Right renal pelvis (tissue), 4 donors: Measurements from ENCODE around the gene PDE3B. TPM values are rescaled to one million over a fixed set of nuclear protein-coding genes. Genes with fewer than 3 reads are reported as not detected.
"Not testable (repeated sequence)": the region's sequence is repeated elsewhere in the genome, so short reads cannot be mapped to it uniquely, and the experiment has no call there.

Experiments
- DNase-seq, 4 donors: peaks; one replicate each; pipeline ENCODE4 v3.0.0-alpha.2; 2013; ENCODE audit warnings: low read depth in 4 of 4, low spot score in 3 of 4, missing footprints in 1 of 4
- polyA plus RNA-seq, 4 donors: library from polyadenylated mRNA; unstranded; fragments of 120-200 nt; gene quantifications; one replicate each; pipeline ENCODE4 v1.2.1, GENCODE V29; 2013; ENCODE audit not compliant: insufficient read length in 4 of 4

Gene PDE3B
- polyA plus RNA-seq, 4 donors: 8.1 to 9.5 (median 8.4) TPM

DNA sequence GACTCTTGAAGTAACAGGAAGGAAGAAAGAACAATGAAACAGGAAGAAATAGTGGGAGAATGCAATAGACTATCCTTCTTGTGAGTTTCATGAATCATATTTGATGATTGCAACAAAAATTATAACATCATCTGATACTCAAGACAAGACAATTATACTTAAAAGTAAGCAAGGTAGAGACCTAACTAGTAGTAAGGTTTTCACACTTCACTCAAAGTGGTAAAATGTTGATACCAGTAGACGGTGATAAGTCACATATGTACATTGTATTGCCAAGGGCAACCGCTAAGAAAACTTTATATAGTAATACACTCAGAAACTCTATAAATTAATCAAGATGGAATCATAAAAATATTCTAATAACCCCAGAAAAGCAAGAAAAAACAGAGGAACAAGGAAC is 140.6 kb downstream of the PDE3B start:
- no peak for DNase-seq

DNA sequence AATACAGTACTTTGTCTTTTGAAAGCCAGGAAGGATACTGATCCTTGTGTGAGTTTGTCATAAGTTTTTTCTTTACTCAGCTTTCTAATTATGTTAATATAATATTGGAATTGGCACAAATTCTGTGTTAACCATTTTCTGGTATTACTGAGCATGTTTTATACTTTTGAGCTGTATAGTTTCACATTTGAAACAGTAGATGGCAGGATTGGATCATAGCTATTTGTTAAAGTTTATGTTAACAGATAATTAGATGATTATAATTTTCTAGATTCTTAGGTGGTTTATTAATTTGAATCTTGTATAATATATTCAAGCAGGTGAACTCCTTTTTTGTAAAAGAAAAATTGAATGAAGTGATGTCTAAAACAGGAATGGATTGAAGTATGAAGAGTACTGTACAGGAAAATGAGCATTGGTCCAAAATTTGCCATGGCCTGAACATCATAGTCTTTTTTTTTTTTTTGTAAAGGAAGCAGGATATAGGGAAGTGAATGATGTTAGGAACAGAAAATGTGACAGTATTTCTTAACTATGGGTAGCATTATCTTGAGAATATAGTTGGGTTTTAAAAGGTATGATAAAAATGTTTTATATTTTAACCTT is 146.4 kb downstream of the PDE3B start:
- no peak for DNase-seq

DNA sequence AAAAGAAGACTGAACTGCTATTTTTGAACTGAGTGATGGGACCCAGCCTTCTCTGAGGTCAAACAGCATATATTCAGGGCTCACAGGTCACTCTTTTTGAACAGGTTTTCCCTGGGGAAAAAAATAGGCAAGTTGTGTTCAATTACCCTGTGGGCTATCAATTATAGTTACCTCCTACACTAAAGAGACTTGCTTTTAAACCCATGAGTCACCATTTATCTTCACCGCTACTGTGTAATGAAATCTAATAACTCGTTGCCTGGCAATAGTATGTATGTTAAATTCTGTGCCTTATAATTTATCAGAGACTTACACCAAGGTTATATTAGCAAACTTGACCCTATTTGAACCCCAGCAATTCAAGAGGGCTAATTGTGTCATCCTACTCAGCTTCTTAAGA is 149.9 kb downstream of the PDE3B start:
- DNase-seq: no peak

DNA sequence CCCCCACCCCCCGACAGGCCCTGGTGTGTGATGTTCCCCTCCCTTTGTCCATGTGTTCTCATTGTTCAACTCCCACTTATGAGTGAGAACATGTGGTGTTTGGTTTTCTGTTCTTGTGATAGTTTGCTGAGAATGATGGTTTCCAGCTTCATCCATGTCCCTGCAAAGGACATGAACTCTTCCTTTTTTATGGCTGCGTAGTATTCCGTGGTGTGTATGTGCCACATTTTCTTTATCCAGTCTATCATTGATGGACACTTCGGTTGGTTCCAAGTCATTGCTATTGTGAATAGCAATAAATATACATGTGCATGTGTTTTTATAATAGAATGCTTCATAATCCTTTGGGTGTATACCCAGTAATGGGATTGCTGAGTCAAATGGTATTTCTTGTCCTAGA is 152.4 kb downstream of the PDE3B start:
- DNase-seq: not testable (repeated sequence)

DNA sequence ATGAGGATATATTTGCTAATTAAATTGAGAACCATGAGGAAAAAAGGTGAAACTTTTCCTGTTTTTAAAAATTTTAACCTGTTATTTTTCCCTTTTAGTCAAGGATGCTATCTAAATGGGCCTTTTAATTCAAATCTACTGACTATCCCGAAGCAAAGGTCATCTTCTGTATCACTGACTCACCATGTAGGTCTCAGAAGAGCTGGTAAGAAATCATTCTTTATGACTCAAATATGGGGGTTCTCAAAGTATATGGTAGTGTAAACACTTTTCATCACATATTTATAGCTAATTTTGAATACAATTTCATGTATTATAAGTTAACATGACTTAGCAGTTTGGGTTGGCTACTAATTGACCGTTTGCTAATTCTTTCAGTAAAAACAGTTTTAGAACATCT is 160.2 kb downstream of the PDE3B start:
- DNase-seq: no peak

DNA sequence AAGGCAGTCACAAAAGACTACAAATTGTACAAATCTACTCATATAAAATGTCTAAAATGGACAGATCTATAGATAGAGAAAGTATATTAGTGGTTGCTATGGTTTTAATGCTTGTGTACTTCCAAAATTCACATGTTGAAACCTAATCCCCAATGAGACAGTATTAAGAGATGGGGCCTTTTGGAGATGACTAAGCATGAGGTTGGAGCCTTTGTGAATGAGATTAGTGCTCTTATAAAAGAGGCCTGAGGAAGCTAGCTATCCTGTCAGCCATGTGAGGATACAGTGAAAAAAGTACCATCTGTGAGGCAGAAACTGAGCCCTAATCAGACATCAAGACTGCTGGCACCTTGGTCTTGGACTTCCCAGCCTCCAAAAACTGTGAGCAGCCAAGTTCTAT is 165.9 kb downstream of the PDE3B start:
- no peak for DNase-seq

DNA sequence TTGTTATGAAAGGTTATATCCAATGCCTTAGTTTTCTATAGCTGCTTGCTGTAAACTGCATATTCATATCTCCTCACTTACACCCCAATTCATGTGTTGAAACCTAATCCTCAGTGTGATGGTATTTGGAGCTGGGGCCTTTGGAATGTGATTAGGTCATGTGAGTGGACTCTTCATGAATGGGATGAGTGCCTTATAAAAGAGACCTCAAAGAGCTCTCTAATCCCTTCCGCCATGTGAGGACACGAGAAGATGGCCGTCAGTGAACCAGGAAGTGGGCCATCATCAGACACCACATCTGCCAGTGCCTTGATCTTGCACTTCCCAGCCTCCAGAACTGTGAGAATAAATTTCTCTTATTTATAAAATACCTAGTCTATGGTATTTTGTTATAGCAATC is 169.2 kb downstream of the PDE3B start:
- DNase-seq: no peak

DNA sequence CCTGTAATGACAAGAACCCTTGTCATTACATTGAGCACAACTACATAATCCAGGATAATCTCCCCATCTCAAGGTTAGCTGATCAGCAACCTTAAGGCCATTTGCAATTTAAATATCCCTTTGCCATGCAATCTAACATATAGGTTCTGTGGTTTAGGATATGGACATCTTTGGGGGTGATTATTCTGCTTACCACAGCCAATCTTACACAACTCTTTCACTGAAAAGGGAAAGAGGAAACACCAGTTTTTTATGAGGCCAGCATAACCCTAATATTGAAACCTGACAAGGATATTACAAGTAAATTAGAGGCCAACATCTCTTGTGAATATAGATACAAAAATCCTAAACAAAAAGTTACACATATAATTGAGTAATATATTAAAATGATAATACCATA is 169.9 kb downstream of the PDE3B start:
- no peak for DNase-seq

DNA sequence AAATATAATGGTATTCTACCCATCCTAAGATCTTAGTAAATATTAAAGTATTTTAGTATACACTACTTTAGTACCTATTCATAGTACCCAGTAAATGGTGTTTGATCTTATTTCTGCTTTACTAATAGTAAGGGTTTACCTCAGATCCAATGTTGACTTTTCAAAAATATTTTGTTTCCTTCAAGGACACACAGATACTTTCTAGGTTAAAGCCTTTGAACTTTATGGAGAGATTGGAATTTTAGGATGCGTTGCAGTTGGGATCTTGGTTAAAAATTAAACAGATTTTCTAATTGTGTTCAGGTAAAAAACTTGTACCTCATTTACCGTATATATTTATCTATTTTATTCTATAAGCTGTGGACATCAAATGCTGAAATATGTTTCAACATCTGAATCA is 175.2 kb downstream of the PDE3B start:
- DNase-seq: no peak

DNA sequence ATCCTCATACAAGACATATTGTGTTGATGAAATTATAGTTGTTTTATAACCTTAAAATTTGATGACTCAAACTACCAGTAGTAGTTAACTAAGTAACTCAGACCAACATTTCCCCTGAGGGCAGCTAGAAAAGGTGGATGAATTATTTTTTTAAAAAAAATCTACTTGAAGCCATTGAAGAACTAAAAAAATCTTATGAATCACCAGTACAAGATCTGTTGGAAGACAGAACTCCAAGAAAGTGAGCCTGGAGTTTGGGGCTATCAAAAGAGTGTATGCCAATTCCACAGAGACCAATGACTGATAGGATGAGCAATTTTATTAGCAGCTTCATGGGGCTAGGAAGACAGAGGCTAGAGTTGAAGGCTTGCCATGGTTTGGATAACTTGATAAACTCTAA is 176.0 kb downstream of the PDE3B start:
- no peak for DNase-seq

DNA sequence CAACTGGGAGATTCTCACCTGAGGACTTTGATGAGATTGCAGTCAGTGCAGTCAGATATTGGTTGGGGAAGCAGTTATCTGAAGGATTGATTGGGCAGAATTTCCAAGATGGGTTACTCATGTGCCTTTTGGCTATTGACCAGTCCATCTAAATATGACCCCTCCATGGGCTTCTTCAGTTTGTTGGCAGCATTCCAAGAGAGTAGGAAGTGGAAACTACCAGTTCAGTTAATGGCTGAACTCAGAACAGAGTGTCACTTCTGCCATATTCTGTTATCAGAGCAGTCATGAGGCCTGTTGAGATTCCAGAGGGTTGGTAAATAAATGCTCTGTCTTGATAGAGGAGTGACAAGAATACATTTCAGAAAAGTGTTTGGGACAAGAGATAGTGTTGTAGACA is 177.4 kb downstream of the PDE3B start:
- DNase-seq: no peak

DNA sequence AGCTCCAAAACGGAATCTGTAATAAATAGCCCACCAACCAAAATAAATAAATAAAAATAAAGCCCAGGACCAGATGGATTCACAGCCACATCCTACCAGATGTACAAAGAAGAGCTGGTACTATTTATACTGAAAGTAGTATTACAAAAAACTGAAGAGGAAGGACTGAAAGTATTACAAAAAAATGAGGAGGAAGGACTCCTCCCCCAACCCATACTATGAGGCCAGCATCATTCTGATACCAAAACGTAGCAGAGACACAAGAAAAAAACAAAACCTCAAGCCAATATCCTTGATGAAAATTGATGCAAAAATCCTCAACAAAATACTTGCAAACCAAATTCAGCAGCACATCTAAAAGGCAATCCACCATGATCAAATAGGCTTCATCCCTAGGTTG is 183.0 kb downstream of the PDE3B start:
- no peak for DNase-seq

DNA sequence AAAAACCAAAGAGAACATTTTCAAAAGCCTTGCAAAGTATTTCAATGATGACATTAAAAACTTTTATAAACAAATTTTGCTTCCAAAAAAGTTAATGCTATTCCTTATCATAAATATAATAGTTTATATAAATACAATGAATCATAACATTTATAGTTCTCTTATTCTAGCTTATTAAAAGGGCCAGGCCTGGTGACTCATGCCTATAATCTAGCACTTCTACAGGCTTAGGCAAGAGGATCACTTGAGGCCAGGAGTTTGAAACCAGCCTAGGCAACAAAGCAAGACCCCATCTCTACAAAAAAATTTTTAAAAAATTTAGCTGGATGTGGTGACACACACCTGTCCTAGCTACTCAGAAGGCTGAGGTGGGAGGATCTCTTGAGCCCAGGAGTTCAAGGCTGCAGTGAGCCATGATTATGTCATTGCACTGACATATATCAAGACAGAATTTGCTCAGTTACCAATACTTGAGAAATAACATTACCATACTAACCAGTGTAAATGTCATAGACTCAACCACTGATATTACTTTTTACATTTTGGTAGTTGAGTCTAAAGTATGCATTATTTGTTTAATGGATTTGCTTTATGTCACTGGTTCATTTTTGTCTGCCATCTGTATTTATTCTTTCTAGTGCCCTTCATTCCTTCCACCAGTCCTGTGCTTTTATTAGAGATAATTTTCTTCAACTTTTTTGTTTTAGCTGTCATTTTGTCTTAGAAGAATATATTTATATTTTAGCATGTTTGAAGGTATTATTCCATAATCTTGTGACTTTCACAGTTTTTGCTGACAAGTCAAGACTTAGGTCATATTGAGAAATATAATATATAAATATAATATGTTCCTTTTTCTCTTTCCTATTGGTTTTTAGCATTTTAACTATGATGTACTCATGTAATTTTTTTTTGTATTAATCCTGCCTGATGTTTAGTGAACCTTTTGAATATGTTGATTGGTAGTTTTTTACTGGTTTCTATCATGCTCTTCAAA is 192.2 kb downstream of the PDE3B start:
- no peak for DNase-seq

DNA sequence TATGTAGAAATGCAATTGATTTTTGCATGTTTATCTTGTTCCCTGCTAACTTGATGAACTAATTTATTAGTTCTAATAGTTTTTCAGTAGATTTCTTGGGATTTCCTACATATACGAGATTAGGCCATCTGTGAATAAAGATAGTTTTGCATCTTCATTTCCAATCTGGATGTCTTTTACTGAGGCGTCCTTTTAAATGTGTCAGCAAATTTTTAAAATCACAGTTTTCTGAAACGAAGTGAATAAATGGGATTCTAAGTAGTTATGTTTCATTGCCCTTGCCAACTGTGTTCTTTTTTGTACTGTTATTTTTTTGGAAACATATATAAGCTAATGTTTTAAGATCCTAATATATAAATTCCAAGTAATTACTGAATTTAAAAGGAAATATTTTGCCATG is 198.4 kb downstream of the PDE3B start:
- no peak for DNase-seq

DNA sequence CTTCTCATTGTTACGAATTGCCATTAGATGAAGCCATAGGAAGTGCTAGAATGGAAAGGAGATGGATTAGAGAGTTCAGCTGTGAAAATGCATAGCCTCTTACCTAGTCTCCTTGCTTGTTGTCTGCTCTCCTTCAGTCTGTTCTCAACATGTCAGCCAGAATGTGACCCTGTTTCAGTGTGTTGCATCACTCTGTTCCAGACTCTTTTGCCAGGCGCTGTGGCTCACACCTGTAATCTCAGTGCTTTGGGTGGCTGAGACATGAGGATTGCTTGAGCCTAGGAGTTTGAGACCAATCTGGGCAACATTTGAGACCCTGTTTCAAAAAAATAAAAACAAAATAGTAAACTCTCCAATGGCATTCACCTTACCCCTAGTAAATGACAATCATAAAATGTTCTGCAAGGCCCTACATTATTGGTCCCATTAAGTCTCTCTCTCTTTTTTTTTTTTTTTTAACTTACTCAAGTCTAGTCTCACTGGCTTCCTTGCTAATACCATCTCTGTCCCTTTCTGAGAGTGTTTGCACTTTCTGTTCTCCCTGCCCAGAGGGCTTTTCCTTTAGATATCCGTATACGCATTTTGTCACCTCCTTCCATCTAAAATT is 209.1 kb downstream of the PDE3B start:
- no peak for DNase-seq

DNA sequence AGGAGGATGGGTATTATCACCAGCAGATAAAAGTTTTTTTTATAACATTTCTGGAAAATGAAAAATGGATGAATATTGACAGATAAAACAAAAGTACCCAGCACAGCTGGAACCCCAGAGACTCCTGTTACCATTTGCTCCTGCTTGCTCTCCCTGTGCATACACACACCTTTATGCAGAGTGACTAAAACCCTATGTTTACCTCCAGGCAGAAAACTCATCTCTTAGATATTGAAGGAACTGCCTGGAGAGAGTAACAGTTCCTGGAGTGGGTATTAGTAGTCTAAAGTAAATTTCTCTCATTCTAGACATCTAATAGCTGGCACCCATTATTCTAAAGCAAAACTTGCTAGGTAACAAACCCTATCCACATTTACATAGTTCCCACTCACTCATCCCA is 210.5 kb downstream of the PDE3B start:
- DNase-seq: no peak

DNA sequence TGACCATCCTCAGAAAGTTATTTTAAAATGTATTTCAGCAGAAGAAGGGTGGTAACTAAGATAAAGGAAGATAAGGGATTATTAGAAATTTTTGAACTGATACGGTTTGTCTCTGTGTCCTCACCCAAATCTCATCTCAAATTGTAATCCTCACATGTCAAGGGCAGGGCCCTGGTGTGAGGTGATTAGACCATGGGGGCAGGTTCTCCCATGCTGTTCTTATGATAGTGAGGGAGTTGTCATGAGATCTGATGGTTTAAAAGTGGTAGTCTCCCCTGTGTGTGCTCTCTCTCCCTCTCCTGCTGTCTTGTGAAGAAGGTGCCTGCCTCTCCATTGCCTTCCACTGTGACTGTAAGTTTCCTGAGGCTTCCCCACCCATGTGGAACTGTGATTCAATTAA is 212.3 kb downstream of the PDE3B start:
- DNase-seq: no peak

DNA sequence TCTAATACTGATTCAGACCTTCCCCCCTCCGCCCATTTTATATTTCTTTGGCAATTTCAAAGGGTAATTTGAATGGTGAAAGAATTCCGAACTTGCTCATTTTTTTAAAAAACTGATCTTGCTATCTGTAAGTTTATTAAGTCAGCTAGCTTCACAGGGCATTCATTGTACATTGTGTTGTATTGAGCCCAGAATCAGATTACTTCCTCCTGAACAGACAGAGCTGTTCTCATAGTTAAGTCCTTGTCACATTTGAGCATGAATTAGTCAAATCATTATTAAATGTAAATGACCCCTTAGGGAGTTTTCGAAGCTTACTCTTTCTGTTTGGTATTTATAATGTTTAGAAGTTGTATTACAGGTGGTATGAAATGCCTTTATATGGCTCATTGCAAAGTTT is 214.0 kb downstream of the PDE3B start:
- no peak for DNase-seq

DNA sequence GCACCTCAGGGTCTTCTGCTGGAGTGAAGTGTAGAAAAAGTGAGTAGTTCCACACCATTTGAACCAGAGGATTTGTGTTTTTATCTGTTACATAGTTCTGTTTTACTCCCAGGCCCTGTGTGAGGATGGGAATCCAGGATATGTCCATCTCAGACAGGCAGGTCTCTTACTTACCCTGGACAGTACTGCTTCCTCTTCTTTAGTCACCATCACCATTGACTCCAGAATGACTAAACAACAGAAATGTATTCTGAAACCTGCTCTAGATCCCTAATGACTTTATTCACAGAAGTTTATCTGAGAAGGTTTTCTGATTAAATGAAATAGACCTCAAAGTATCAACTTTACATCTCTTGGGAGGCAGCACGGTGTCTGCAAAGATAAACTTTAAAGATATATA is 214.8 kb downstream of the PDE3B start:
- no peak for DNase-seq

DNA sequence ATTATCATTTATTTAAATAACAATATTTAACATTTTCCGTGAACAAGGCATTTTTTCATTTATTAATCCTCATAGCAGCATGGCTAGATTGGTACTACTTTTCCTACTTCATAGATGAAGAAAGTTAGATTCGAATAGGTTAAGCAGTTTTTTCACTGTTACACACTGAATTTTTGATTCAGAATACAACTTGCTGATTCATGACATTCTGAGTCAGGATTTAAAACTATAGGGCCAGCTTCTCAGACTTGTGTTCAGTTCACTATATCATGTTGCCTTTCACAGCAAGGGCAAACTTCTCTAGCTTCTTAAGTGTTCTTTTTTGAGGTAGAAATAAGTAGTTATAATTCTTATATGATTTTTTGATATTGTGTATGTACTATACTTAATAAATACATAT is 216.9 kb downstream of the PDE3B start:
- DNase-seq: no peak

DNA sequence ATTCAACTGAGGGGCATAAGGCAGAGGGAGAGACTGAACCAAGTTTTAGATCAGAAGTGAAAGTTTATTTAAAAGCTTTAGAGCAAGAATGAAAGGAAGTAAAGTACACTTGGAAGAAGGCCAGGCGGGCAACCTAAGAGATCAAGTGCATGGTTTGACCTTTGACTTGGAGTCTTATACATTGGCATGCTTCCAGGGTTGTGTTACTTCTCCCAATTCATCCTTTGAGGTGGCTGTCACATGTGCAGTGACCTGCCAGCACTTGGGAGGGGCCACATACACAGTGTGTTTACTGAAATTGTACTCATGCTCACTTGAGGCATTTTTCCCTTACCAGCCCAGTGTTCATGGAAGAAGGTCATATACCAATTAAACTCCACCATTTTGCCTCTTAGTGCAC is 218.1 kb downstream of the PDE3B start:
- no peak for DNase-seq

DNA sequence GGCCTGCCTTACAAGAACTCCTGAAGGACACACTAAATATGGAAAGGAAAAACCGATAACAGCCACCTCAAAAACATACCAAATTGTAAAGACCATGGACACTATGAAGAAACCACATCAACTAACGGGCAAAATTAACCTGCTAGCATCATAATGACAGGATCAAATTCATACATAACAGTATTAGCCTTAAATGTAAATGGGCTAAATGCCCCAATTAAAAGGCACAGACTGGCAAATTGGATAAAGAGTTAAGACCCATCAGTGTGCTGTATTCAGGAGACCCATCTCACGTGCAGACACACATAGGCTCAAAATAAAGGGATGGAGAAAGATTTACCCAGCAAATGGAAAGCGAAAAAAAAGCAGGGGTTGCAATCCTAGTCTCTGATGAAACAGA is 220.2 kb downstream of the PDE3B start:
- DNase-seq: not testable (repeated sequence)
